Stimulated activated memory B cell treated with anti-CD40 and anti-IgM and Interleukin-4, amounts not matched to agents 10 μg/mL and 1 μg/mL and 100 μg/mL, for 72 hours (primary cell): ENCODE data around the gene PACSIN3.
A peak's percentile ranks its signal among the peaks of the same experiment; 100 is the strongest.

Experiments used
- ATAC-seq: fragments of 150-1000 bp; cut with Tn5 transposase; 2 replicates; pipeline ENCODE4 v1.10.0; 2021
- H3K27ac Mint-ChIP-seq: one replicate; pipeline ENCODE4 v1.8.0; 2022; ENCODE audit warnings: mild to moderate bottlenecking, mixed read lengths
- H3K27me3 Mint-ChIP-seq: one replicate; pipeline ENCODE4 v1.8.0; 2022; ENCODE audit warnings: mixed read lengths
- H3K36me3 Mint-ChIP-seq: one replicate; pipeline ENCODE4 v1.8.0; 2022; ENCODE audit warnings: mixed read lengths
- H3K4me1 Mint-ChIP-seq: one replicate; pipeline ENCODE4 v1.8.0; 2022; ENCODE audit warnings: mixed read lengths
- H3K4me3 Mint-ChIP-seq: one replicate; pipeline ENCODE4 v1.8.0; 2022; ENCODE audit warnings: mild to moderate bottlenecking, moderate library complexity, mixed read lengths
- H3K9me3 Mint-ChIP-seq: one replicate; pipeline ENCODE4 v1.8.0; 2022; ENCODE audit warnings: mixed read lengths

The PACSIN3 gene

GRCh38 chr11:47184711-47185304 is 1.4 kb downstream of the PACSIN3 start:
- Mint-ChIP-seq H3K27me3 (peaks cover 33% of the 10 kb centered on the region), H3K4me1 (peaks cover 14% of the 10 kb centered on the region), H3K4me3 (no peak overlapping the region), H3K36me3 (no peaks in the 10 kb centered on the region), H3K27ac (no peak overlapping the region), H3K9me3 (no peaks in the 10 kb centered on the region)
- no peak for ATAC-seq

- Mint-ChIP-seq H3K4me3 (no peak overlapping the region), H3K9me3 (no peaks in the 10 kb centered on the region)
- ATAC-seq = no peak
These were observed 2.3 kb downstream of the PACSIN3 start for GRCh38 chr11:47183969-47184368.

GRCh38 chr11:47183031-47183856 is 3.0 kb downstream of the PACSIN3 start:
- Mint-ChIP-seq H3K27me3 (peaks cover 33% of the 10 kb centered on the region), H3K36me3 (no peaks in the 10 kb centered on the region), H3K27ac (no peak overlapping the region), H3K4me3 (no peak overlapping the region), H3K9me3 (no peaks in the 10 kb centered on the region), H3K4me1 (peaks cover 21% of the 10 kb centered on the region)
- ATAC-seq = no peak

More at GRCh38 chr11:47183969-47184368, 2.3 kb downstream of the PACSIN3 start:
- peaks cover 21% of the 10 kb centered on the region for H3K4me1 Mint-ChIP-seq
- no peaks in the 10 kb centered on the region for H3K36me3 Mint-ChIP-seq
- peaks cover 33% of the 10 kb centered on the region for H3K27me3 Mint-ChIP-seq
- no peak overlapping the region for H3K27ac Mint-ChIP-seq

GRCh38 chr11:47182380-47182779 is 3.9 kb downstream of the PACSIN3 start:
- peaks cover 25% of the 10 kb centered on the region for H3K4me1 Mint-ChIP-seq
- ATAC-seq = no peak
- no peak overlapping the region for H3K27ac Mint-ChIP-seq
- H3K36me3 Mint-ChIP-seq = no peaks in the 10 kb centered on the region
- H3K4me3 Mint-ChIP-seq = no peak overlapping the region
- H3K27me3 Mint-ChIP-seq = peaks cover 33% of the 10 kb centered on the region
- no peaks in the 10 kb centered on the region for H3K9me3 Mint-ChIP-seq

GRCh38 chr11:47181271-47181670 is 5.0 kb downstream of the PACSIN3 start:
- ATAC-seq = no peak
- Mint-ChIP-seq H3K9me3 (no peaks in the 10 kb centered on the region), H3K27ac (no peak overlapping the region), H3K27me3 (peaks cover 23% of the 10 kb centered on the region), H3K36me3 (no peaks in the 10 kb centered on the region), H3K4me1 (peaks cover 19% of the 10 kb centered on the region), H3K4me3 (no peak overlapping the region)

GRCh38 chr11:47180006-47180787 is 6.0 kb downstream of the PACSIN3 start:
- H3K4me1 Mint-ChIP-seq = peaks cover 29% of the 10 kb centered on the region
- H3K27me3 Mint-ChIP-seq = peaks cover 22% of the 10 kb centered on the region
- no peaks in the 10 kb centered on the region for H3K9me3 Mint-ChIP-seq
- no peak overlapping the region for H3K4me3 Mint-ChIP-seq
- no peak for ATAC-seq
- H3K27ac Mint-ChIP-seq = no peak overlapping the region
- no peaks in the 10 kb centered on the region for H3K36me3 Mint-ChIP-seq

GRCh38 chr11:47179655-47179991 is 6.6 kb downstream of the PACSIN3 start:
- Mint-ChIP-seq H3K4me3 (no peak overlapping the region), H3K27me3 (peaks cover 16% of the 10 kb centered on the region), H3K4me1 (peaks cover 32% of the 10 kb centered on the region), H3K9me3 (no peaks in the 10 kb centered on the region), H3K36me3 (no peaks in the 10 kb centered on the region), H3K27ac (peak overlapping the region; percentile 95)
- no peak for ATAC-seq

GRCh38 chr11:47178737-47179654 is 7.2 kb downstream of the PACSIN3 start:
- peak overlapping the region; percentile 95 for H3K27ac Mint-ChIP-seq
- H3K9me3 Mint-ChIP-seq = no peaks in the 10 kb centered on the region
- no peaks in the 10 kb centered on the region for H3K36me3 Mint-ChIP-seq
- no peak overlapping the region for H3K4me3 Mint-ChIP-seq
- ATAC-seq = no peak
- peaks cover 32% of the 10 kb centered on the region for H3K4me1 Mint-ChIP-seq
- peaks cover 10% of the 10 kb centered on the region for H3K27me3 Mint-ChIP-seq

- Mint-ChIP-seq H3K4me3 (no peak overlapping the region), H3K9me3 (no peaks in the 10 kb centered on the region), H3K27ac (peak overlapping the region; percentile 95)
These were observed 7.9 kb downstream of the PACSIN3 start for GRCh38 chr11:47178316-47178715.

GRCh38 chr11:47177846-47178245 is 8.4 kb downstream of the PACSIN3 start:
- Mint-ChIP-seq H3K4me3 (peak overlapping the region; percentile 99), H3K4me1 (peaks cover 43% of the 10 kb centered on the region), H3K27ac (peak overlapping the region; percentile 95), H3K36me3 (peaks cover 11% of the 10 kb centered on the region), H3K9me3 (no peaks in the 10 kb centered on the region), H3K27me3 (no peaks in the 10 kb centered on the region)
- ATAC-seq = no peak

More at GRCh38 chr11:47178316-47178715, 7.9 kb downstream of the PACSIN3 start:
- no peak for ATAC-seq
- Mint-ChIP-seq H3K36me3 (peaks cover 6% of the 10 kb centered on the region), H3K27me3 (peaks cover 3% of the 10 kb centered on the region), H3K4me1 (peaks cover 39% of the 10 kb centered on the region)

GRCh38 chr11:47177229-47177845 is 8.9 kb downstream of the PACSIN3 start:
- Mint-ChIP-seq H3K27me3 (no peaks in the 10 kb centered on the region), H3K4me1 (peaks cover 48% of the 10 kb centered on the region), H3K27ac (peak overlapping the region; percentile 95), H3K9me3 (no peaks in the 10 kb centered on the region), H3K4me3 (peak overlapping the region; percentile 99), H3K36me3 (peaks cover 15% of the 10 kb centered on the region)
- peak; percentile 84 for ATAC-seq

GRCh38 chr11:47176328-47177228 is 9.7 kb downstream of the PACSIN3 start, which contains the start of gene ARFGAP2:
TSS of gene ARFGAP2 (minus strand) at chr11:47176879. CDS start at chr11:47176853, 26 bp downstream.
- peak within 1 kb of the TSS; percentile 95 for H3K27ac Mint-ChIP-seq
- H3K4me3 Mint-ChIP-seq = peak within 1 kb of the TSS; percentile 99
- ATAC-seq = peak; percentile 98
- no peaks in the 10 kb centered on the region for H3K27me3 Mint-ChIP-seq
- peaks cover 56% of the 10 kb centered on the region for H3K4me1 Mint-ChIP-seq
- no peaks in the 10 kb centered on the region for H3K9me3 Mint-ChIP-seq
- H3K36me3 Mint-ChIP-seq = peaks cover 19% of the 10 kb centered on the region

- ATAC-seq = no peak
- Mint-ChIP-seq H3K36me3 (peaks cover 27% of the 10 kb centered on the region), H3K9me3 (no peaks in the 10 kb centered on the region), H3K27ac (peak overlapping the region; percentile 95), H3K4me3 (peak overlapping the region; percentile 99), H3K27me3 (no peaks in the 10 kb centered on the region), H3K4me1 (peaks cover 59% of the 10 kb centered on the region)
These were observed 10.4 kb downstream of the PACSIN3 start for GRCh38 chr11:47175746-47176327.
